AG04449 (cell line): ENCODE measurements around the gene MEGF8.
"Not testable (repeated sequence)": the region's sequence is repeated elsewhere in the genome, so short reads cannot be mapped to it uniquely, and the experiment has no call there.

Experiments used
- CTCF ChIA-PET: fragments of 350-600 bp; formaldehyde crosslinking; extraction: SDS; loops from one replicate; lab custom pipeline; 2021; ENCODE audit warnings: antibody characterized with exemption; lab: Yijun Ruan, JAX
- POLR2A ChIA-PET: fragments of 400-600, 350-600 bp; formaldehyde crosslinking; extraction: SDS; loops from one replicate; lab custom pipeline; 2020; ENCODE audit warnings: antibody characterized with exemption, inconsistent platforms; lab: Yijun Ruan, JAX
- DNase-seq: peaks from one replicate; pipeline ENCODE4 v3.0.0-alpha.2; 2010; ENCODE audit warnings: low read depth, low spot score
- H3K4me3 ChIP-seq: 2 replicates; pipeline ENCODE4 v1.5.1; 2011; ENCODE audit warnings: low read depth, mild to moderate bottlenecking, control low read depth, low read length
- CTCF ChIP-seq: IDR thresholded peaks from one replicate; pipeline ENCODE4 v1.5.1; 2011; ENCODE audit warnings: mild to moderate bottlenecking, moderate library complexity, low read length, control low read depth, inconsistent platforms; ENCODE audit not compliant: insufficient read depth; ENCODE audit errors: missing control alignments

The MEGF8 gene

GRCh38 chr19:42327381-42327780 lies 1.9 kb downstream of the MEGF8 start:
- ChIA-PET CTCF (interaction anchor here (0.7 to 2.0 kb wide), 6 partner anchors 31 to 293 kb away, joined by 3 to 10 read pairs (median 4); no protein-coding TSS in a partner anchor), POLR2A (no interaction called here)
- no peak for DNase-seq
- no peak for TF ChIP-seq CTCF
- no peak overlapping the region for H3K4me3 ChIP-seq

- no peak overlapping the region for H3K4me3 ChIP-seq
- TF ChIP-seq CTCF: no peak
- POLR2A ChIA-PET: no interaction called here
- DNase-seq: no peak
- CTCF ChIA-PET: interaction anchor here (1.0 to 1.5 kb wide), 4 partner anchors 73 to 293 kb away, joined by 3 to 7 read pairs (median 4); no protein-coding TSS in a partner anchor
Measured at GRCh38 chr19:42328106-42328505, 2.7 kb downstream of the MEGF8 start.

GRCh38 chr19:42328854-42329253 lies 3.4 kb downstream of the MEGF8 start:
- POLR2A ChIA-PET: no interaction called here
- DNase-seq: no peak
- CTCF ChIA-PET: interaction anchor here (1.0 to 1.5 kb wide), 2 partner anchors 82 to 220 kb away, joined by 3 to 7 read pairs; no protein-coding TSS in a partner anchor

GRCh38 chr19:42330241-42330711 lies 4.8 kb downstream of the MEGF8 start:
- ChIA-PET POLR2A (interaction anchor here (0.9 kb wide), 1 partner anchor 87 kb away, joined by 3 read pairs; no protein-coding TSS in a partner anchor), CTCF (interaction anchor here (0.7 to 3.2 kb wide), 6 partner anchors 8 to 226 kb away, joined by 3 to 7 read pairs (median 3); no protein-coding TSS in a partner anchor)
- H3K4me3 ChIP-seq: no peak overlapping the region
- DNase-seq: no peak
- no peak for TF ChIP-seq CTCF

More at GRCh38 chr19:42328854-42329253, 3.4 kb downstream of the MEGF8 start:
- no peak for TF ChIP-seq CTCF
- no peak overlapping the region for H3K4me3 ChIP-seq

GRCh38 chr19:42331333-42331732 lies 5.9 kb downstream of the MEGF8 start:
- H3K4me3 ChIP-seq, DNase-seq: not testable (repeated sequence)
- ChIA-PET POLR2A (interaction anchor here (0.9 kb wide), 1 partner anchor 88 kb away, joined by 3 read pairs; no protein-coding TSS in a partner anchor), CTCF (interaction anchor here (1.3 to 3.2 kb wide), 2 partner anchors 12 to 70 kb away, joined by 4 to 7 read pairs; no protein-coding TSS in a partner anchor)

- ChIA-PET CTCF (interaction anchor here (3.2 kb wide), 1 partner anchor 11 kb away, joined by 7 read pairs; no protein-coding TSS in a partner anchor), POLR2A (no interaction called here)
- DNase-seq: no peak
- H3K4me3 ChIP-seq: no peak overlapping the region
- no peak for TF ChIP-seq CTCF
Measured at GRCh38 chr19:42332059-42332458, 6.6 kb downstream of the MEGF8 start.

- POLR2A ChIA-PET: no interaction called here
- TF ChIP-seq CTCF: no peak
- DNase-seq: no peak
- no peak overlapping the region for H3K4me3 ChIP-seq
- CTCF ChIA-PET: no interaction called here
Measured at GRCh38 chr19:42333018-42333417, 7.6 kb downstream of the MEGF8 start.
